NCI-H2029 treated with DMSO at 0.1 percent for 48 hours (cell line): ENCODE measurements around the gene MED23.
"Not testable (repeated sequence)": the region's sequence is repeated elsewhere in the genome, so short reads cannot be mapped to it uniquely, and the experiment has no call there.

Experiments
- DNase-seq: peaks from one replicate; lab custom pipeline; 2025; lab: John Stamatoyannopoulos, UW

Gene MED23

GRCh38 chr6:131574686-131575085, 53.4 kb downstream of the MED23 start:
- no peak for DNase-seq

GRCh38 chr6:131574133-131574532, 53.9 kb downstream of the MED23 start:
- no peak for DNase-seq

- no peak for DNase-seq
These were observed 55.2 kb downstream of the MED23 start, which contains the start of gene ARG1 for GRCh38 chr6:131572686-131573415. Gene ARG1 (plus strand): TSS chr6:131573226. CDS start chr6:131573283, 57 bp downstream.

GRCh38 chr6:131568726-131569125, 59.3 kb downstream of the MED23 start:
- no peak for DNase-seq

- DNase-seq = no peak
These were observed 63.0 kb downstream of the MED23 start for GRCh38 chr6:131565056-131565455.

- no peak for DNase-seq
These were observed 65.9 kb downstream of the MED23 start for GRCh38 chr6:131561925-131562707.

GRCh38 chr6:131558922-131559321, 69.1 kb downstream of the MED23 start:
- DNase-seq = no peak

GRCh38 chr6:131555992-131556391, 72.0 kb downstream of the MED23 start:
- DNase-seq = no peak

- DNase-seq = no peak
These were observed 75.5 kb downstream of the MED23 start for GRCh38 chr6:131552572-131552971.

- DNase-seq = no peak
These were observed 76.1 kb downstream of the MED23 start for GRCh38 chr6:131551902-131552301.

- DNase-seq = no peak
These were observed 78.2 kb downstream of the MED23 start for GRCh38 chr6:131549811-131550210.

- no peak for DNase-seq
These were observed 79.6 kb downstream of the MED23 start for GRCh38 chr6:131548441-131548840.

GRCh38 chr6:131547488-131547887, 80.6 kb downstream of the MED23 start:
- no peak for DNase-seq

GRCh38 chr6:131545317-131545716, 82.7 kb downstream of the MED23 start:
- DNase-seq = no peak

GRCh38 chr6:131538615-131539014, 89.4 kb downstream of the MED23 start:
- DNase-seq = not testable (repeated sequence)

- DNase-seq = no peak
These were observed 95.4 kb downstream of the MED23 start for GRCh38 chr6:131532580-131533039.

GRCh38 chr6:131531681-131532080, 96.4 kb downstream of the MED23 start:
- DNase-seq = not testable (repeated sequence)

GRCh38 chr6:131530936-131531335, 97.1 kb downstream of the MED23 start:
- DNase-seq = not testable (repeated sequence)

- DNase-seq = no peak
These were observed 103.2 kb downstream of the MED23 start for GRCh38 chr6:131524695-131525336.

- no peak for DNase-seq
These were observed 103.9 kb downstream of the MED23 start for GRCh38 chr6:131523988-131524673.
